Skeletal muscle tissue (tissue), 4 donors: ENCODE measurements around the gene POLE4. TPM values are rescaled to one million over a fixed set of nuclear protein-coding genes. Genes with fewer than 3 reads are reported as not detected.

Source experiments
- H3K27ac ChIP-seq: one replicate; pipeline ENCODE4 v1.7.0; 2013; ENCODE audit warnings: mild to moderate bottlenecking, low read depth, low read length, inconsistent platforms
- H3K27me3 ChIP-seq, 3 donors: one replicate each; pipeline ENCODE4 v1.7.0; 2013; ENCODE audit warnings: low read length in 3 of 3; ENCODE audit not compliant: control insufficient read depth in 3 of 3, insufficient read depth in 3 of 3
- H3K36me3 ChIP-seq, 3 donors: one replicate each; pipeline ENCODE4 v1.7.0; 2013; ENCODE audit warnings: low read length in 3 of 3; ENCODE audit not compliant: control insufficient read depth in 3 of 3, insufficient read depth in 3 of 3
- H3K4me1 ChIP-seq, 3 donors: one replicate each; pipeline ENCODE4 v1.7.0; 2013; ENCODE audit warnings: low read length in 3 of 3, mild to moderate bottlenecking in 3 of 3; ENCODE audit not compliant: control insufficient read depth in 3 of 3, insufficient read depth in 3 of 3
- H3K4me3 ChIP-seq, 3 donors: one replicate each; pipeline ENCODE4 v1.7.0; 2013; ENCODE audit warnings: low read length in 3 of 3
- H3K9ac ChIP-seq, 3 donors: one replicate each; pipeline ENCODE4 v1.7.0; 2013; ENCODE audit warnings: low read length in 3 of 3, mild to moderate bottlenecking in 3 of 3, moderate library complexity in 2 of 3, low read depth in 1 of 3
- H3K9me3 ChIP-seq, 3 donors: one replicate each; pipeline ENCODE4 v1.7.0; 2013; ENCODE audit warnings: low read length in 3 of 3; ENCODE audit not compliant: control insufficient read depth in 3 of 3
- total RNA-seq: library from RNA; depleted of rRNA; stranded (reverse); fragments of >200 nt; gene quantifications from one replicate; pipeline ENCODE4 v1.2.3, GENCODE V29; 2014
- donor health status: Osteomylitis.

Gene POLE4
- total RNA-seq, 1 donor from 2014 or later, result 33.9 TPM

- Histone ChIP-seq H3K9ac (no peak overlapping the region), H3K9me3 (peaks cover 0 to 5% (median 0%) of the 10 kb centered on the region in 3 donors), H3K27ac (no peak overlapping the region), H3K36me3 (no peaks in the 10 kb centered on the region), H3K27me3 (no peaks in the 10 kb centered on the region), H3K4me1 (no peaks in the 10 kb centered on the region), H3K4me3 (no peak overlapping the region)
These were observed 52.1 kb downstream of the POLE4 start for GRCh38 chr2:75010571-75010970.

GRCh38 chr2:75012080-75012479 lies 53.6 kb downstream of the POLE4 start:
- no peaks in the 10 kb centered on the region for H3K27me3 ChIP-seq
- H3K4me3 ChIP-seq, result no peak overlapping the region
- no peak overlapping the region for H3K27ac ChIP-seq
- peaks cover 0 to 5% (median 0%) of the 10 kb centered on the region in 3 donors for H3K9me3 ChIP-seq
- no peaks in the 10 kb centered on the region for H3K36me3 ChIP-seq
- H3K9ac ChIP-seq, result no peak overlapping the region
- no peaks in the 10 kb centered on the region for H3K4me1 ChIP-seq

- H3K27me3 ChIP-seq, result no peaks in the 10 kb centered on the region
- H3K4me1 ChIP-seq, result no peaks in the 10 kb centered on the region
- H3K27ac ChIP-seq, result no peak overlapping the region
- H3K36me3 ChIP-seq, result no peaks in the 10 kb centered on the region
- H3K9me3 ChIP-seq, result peaks cover 0 to 5% (median 0%) of the 10 kb centered on the region in 3 donors
- H3K4me3 ChIP-seq, result no peak overlapping the region
- H3K9ac ChIP-seq, result no peak overlapping the region
These were observed 59.7 kb downstream of the POLE4 start for GRCh38 chr2:75018162-75018561.

Other genes starting within 250 kb of the POLE4 start
- 5.7 TPM for gene HK2, start 124.5 kb upstream of the POLE4 start, total RNA-seq
- under 0.01 TPM for gene TACR1, start 240.9 kb downstream of the POLE4 start, total RNA-seq